ENCODE data around the gene PNLIP.

- TF ChIP-seq CTCF (IDR thresholded peaks at IDR 0.05; ENCODE audit: low read depth, low read length, poor library complexity, severe bottlenecking) (no peak), EZH2phosphoT487 (IDR thresholded peaks at IDR 0.05; ENCODE audit: borderline replicate concordance, low read length) (no peak)
Observed at GRCh38 chr10:116555880-116556279, 10.1 kb downstream of the PNLIP start.

Data from DOHH2 (cell line).